ENCODE data around the gene APBA2. TPM values are rescaled to one million over a fixed set of nuclear protein-coding genes. Genes with fewer than 3 reads are reported as not detected.
A peak's percentile ranks its signal among the peaks of the same experiment; 100 is the strongest.
"Not testable (repeated sequence)": the region's sequence is repeated elsewhere in the genome, so short reads cannot be mapped to it uniquely, and the experiment has no call there.

Gene APBA2
- polyA plus RNA-seq, 4 donors, result 0.67 to 3.2 (median 1.8) TPM

DNA sequence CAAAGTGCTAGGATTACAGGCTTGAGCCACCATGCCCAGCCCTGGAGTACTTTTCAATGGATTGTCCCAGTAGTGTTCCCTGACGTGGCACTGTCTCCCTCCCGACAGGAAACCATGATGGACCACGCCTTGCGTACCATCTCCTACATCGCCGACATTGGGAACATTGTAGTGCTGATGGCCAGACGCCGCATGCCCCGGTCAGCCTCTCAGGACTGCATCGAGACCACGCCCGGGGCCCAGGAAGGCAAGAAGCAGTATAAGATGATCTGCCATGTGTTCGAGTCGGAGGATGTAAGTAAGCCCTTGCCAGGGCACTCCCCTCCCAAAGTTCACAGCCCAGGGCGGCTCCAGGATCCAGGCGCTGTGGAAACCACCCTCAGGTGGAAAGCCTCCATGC, 215.7 kb downstream of the APBA2 start:
- Histone ChIP-seq H3K9me3 (ENCODE audit: control insufficient read depth in 2 of 2, insufficient read depth in 1 of 2, low read depth in 1 of 2, low read length in 1 of 2) (no peaks in the 10 kb centered on the region), H3K27me3 (ENCODE audit: control insufficient read depth in 3 of 3, insufficient read depth in 3 of 3, low read length in 3 of 3) (no peaks in the 10 kb centered on the region), H3K4me1 (ENCODE audit: control insufficient read depth in 3 of 3, insufficient read depth in 2 of 3, low read depth in 1 of 3, low read length in 2 of 3) (no peaks in the 10 kb centered on the region), H3K27ac (ENCODE audit: low read depth in 1 of 3, low read length in 2 of 3) (no peak overlapping the region), H3K4me3 (ENCODE audit: low read depth in 1 of 3, low read length in 3 of 3) (no peak overlapping the region), H3K36me3 (ENCODE audit: control insufficient read depth in 3 of 3, insufficient read depth in 2 of 3, low read depth in 1 of 3, low read length in 3 of 3) (peaks cover 0 to 2% (median 0%) of the 10 kb centered on the region in 3 donors)
- WGBS, 3 donors, result 87 to 94% (median 93%) methylated on average over 16 of the region's 16 CpGs
- FAIRE-seq, result no peak
- no peak for DNase-seq

- peak; percentile 44 for DNase-seq
- FAIRE-seq; H3K4me1 ChIP-seq (ENCODE audit: control insufficient read depth in 3 of 3, insufficient read depth in 2 of 3, low read depth in 1 of 3, low read length in 2 of 3); H3K9me3 ChIP-seq (ENCODE audit: control insufficient read depth in 2 of 2, insufficient read depth in 1 of 2, low read depth in 1 of 2, low read length in 1 of 2); H3K27me3 ChIP-seq (ENCODE audit: control insufficient read depth in 3 of 3, insufficient read depth in 3 of 3, low read length in 3 of 3); H3K36me3 ChIP-seq (ENCODE audit: control insufficient read depth in 3 of 3, insufficient read depth in 2 of 3, low read depth in 1 of 3, low read length in 3 of 3); H3K4me3 ChIP-seq (ENCODE audit: low read depth in 1 of 3, low read length in 3 of 3); H3K27ac ChIP-seq (ENCODE audit: low read depth in 1 of 3, low read length in 2 of 3): not testable (repeated sequence)
- WGBS, 3 donors, result 65 to 74% (median 68%) methylated on average over 10 of the region's 10 CpGs
These were observed 216.5 kb downstream of the APBA2 start for GRCh38 chr15:29102173-29102794.

DNA sequence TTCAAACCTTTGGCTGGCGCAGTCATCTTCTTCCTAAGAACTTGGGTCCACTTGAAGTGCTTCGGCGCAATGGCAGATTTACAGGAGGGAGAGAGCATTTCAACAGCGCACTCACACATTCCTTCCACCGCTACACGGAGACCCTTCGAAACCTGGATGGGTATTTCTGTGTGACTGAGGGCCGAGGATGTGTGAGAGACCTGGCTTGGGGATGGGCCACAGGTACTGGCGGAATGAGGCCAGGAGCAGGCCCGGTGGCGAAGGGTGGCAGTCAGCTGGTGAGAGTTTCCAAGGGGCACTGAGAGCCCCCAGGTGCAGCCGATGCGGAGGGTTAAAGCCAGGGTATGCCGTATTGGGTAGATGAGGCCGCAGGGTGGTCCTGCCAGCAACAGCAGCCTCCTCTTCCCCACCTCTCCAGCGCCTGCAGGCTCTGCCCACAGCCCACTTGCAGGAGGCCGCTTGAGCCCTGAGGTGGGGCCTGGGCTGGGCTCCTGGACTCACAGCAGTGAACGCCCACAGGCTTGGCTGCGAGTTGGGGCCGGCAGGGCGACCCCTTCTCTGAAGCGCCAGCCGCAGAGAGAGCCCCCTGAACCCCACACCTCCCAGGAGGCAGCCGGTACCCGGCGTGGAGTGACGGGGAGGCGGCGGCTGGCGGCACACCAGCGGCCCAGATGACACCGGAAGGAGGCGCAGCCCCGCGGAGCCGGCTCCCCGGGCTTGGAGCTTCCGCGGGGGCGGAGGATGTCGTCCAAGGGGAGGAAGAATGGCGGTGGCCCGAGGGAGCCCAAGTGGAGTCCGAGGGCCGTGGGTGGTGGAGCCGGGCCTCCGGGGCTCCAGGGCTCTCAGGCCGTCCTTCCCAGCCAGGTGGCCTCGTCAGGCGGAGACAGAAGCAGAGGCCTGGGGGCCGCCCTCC, 217.4 kb downstream of the APBA2 start:
- Histone ChIP-seq H3K9me3 (ENCODE audit: control insufficient read depth in 2 of 2, insufficient read depth in 1 of 2, low read depth in 1 of 2, low read length in 1 of 2) (no peaks in the 10 kb centered on the region), H3K27ac (ENCODE audit: low read depth in 1 of 3, low read length in 2 of 3) (no peak overlapping the region), H3K36me3 (ENCODE audit: control insufficient read depth in 3 of 3, insufficient read depth in 2 of 3, low read depth in 1 of 3, low read length in 3 of 3) (peaks cover 0 to 2% (median 0%) of the 10 kb centered on the region in 3 donors), H3K4me3 (ENCODE audit: low read depth in 1 of 3, low read length in 3 of 3) (peak overlapping the region in 1 of 3 donors; percentile 13), H3K27me3 (ENCODE audit: control insufficient read depth in 3 of 3, insufficient read depth in 3 of 3, low read length in 3 of 3) (no peaks in the 10 kb centered on the region), H3K4me1 (ENCODE audit: control insufficient read depth in 3 of 3, insufficient read depth in 2 of 3, low read depth in 1 of 3, low read length in 2 of 3) (no peaks in the 10 kb centered on the region)
- 47 to 57% (median 53%) methylated on average over 41 to 51 of the region's 51 CpGs for WGBS, 3 donors
- DNase-seq (no peak), FAIRE-seq (no peak)

- FAIRE-seq (no peak), DNase-seq (peak; percentile 40 to 75)
- H3K4me3 ChIP-seq (ENCODE audit: low read depth in 1 of 3, low read length in 3 of 3), result peak overlapping the region in 1 of 3 donors; percentile 13
These were observed 218.2 kb downstream of the APBA2 start for GRCh38 chr15:29103824-29104565.

GRCh38 chr15:29104566-29104880, 218.7 kb downstream of the APBA2 start:
- WGBS, 3 donors, result 90 to 96% (median 93%) methylated on average over 6 of the region's 6 CpGs
- DNase-seq (no peak), FAIRE-seq (no peak)
- H3K4me1 ChIP-seq (ENCODE audit: control insufficient read depth in 3 of 3, insufficient read depth in 2 of 3, low read depth in 1 of 3, low read length in 2 of 3), result no peaks in the 10 kb centered on the region
- no peak overlapping the region for H3K27ac ChIP-seq (ENCODE audit: low read depth in 1 of 3, low read length in 2 of 3)
- no peaks in the 10 kb centered on the region for H3K9me3 ChIP-seq (ENCODE audit: control insufficient read depth in 2 of 2, insufficient read depth in 1 of 2, low read depth in 1 of 2, low read length in 1 of 2)
- no peak overlapping the region for H3K4me3 ChIP-seq (ENCODE audit: low read depth in 1 of 3, low read length in 3 of 3)
- peaks cover 0 to 2% (median 0%) of the 10 kb centered on the region in 3 donors for H3K36me3 ChIP-seq (ENCODE audit: control insufficient read depth in 3 of 3, insufficient read depth in 2 of 3, low read depth in 1 of 3, low read length in 3 of 3)
- H3K27me3 ChIP-seq (ENCODE audit: control insufficient read depth in 3 of 3, insufficient read depth in 3 of 3, low read length in 3 of 3), result no peaks in the 10 kb centered on the region

More at GRCh38 chr15:29103824-29104565, 218.2 kb downstream of the APBA2 start:
- H3K27me3 ChIP-seq (ENCODE audit: control insufficient read depth in 3 of 3, insufficient read depth in 3 of 3, low read length in 3 of 3), result no peaks in the 10 kb centered on the region
- H3K9me3 ChIP-seq (ENCODE audit: control insufficient read depth in 2 of 2, insufficient read depth in 1 of 2, low read depth in 1 of 2, low read length in 1 of 2), result no peaks in the 10 kb centered on the region
- no peaks in the 10 kb centered on the region for H3K4me1 ChIP-seq (ENCODE audit: control insufficient read depth in 3 of 3, insufficient read depth in 2 of 3, low read depth in 1 of 3, low read length in 2 of 3)
- 22 to 34% (median 33%) methylated on average over 31 to 47 of the region's 47 CpGs for WGBS, 3 donors
- H3K36me3 ChIP-seq (ENCODE audit: control insufficient read depth in 3 of 3, insufficient read depth in 2 of 3, low read depth in 1 of 3, low read length in 3 of 3), result peaks cover 0 to 2% (median 0%) of the 10 kb centered on the region in 3 donors
- no peak overlapping the region for H3K27ac ChIP-seq (ENCODE audit: low read depth in 1 of 3, low read length in 2 of 3)

DNA sequence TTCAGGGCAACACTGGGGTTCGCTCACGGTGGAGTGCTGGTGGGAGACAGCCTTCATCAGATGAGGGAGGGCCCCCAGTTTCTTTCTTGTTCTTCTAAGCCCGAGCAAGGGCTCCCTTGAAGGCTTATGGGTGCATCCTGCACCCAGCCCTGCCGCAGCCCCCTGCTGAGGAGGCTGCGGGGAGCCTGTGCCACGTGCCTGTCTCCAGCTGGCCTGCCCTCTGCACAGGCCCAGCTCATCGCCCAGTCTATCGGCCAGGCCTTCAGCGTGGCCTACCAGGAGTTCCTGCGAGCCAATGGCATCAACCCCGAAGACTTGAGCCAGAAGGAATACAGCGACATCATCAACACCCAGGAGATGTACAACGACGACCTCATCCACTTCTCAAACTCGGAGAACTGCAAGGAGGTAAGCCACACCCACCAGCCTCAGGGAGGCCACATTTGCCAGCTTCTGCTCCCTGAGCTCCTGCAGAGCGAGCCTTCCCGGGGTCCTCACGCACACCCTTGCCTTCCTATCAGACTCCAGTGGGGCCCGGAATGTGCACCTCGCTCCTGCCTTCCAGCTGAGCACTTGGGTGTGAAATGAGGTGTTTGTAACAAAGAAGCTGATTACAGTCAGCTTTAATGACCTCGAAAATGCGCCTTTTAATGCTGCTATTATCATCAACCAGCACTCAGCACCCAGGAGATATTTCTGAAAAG, 219.5 kb downstream of the APBA2 start:
- DNase-seq (no peak), FAIRE-seq (no peak)
- Histone ChIP-seq H3K4me3 (ENCODE audit: low read depth in 1 of 3, low read length in 3 of 3) (no peak overlapping the region), H3K36me3 (ENCODE audit: control insufficient read depth in 3 of 3, insufficient read depth in 2 of 3, low read depth in 1 of 3, low read length in 3 of 3) (peaks cover 0 to 2% (median 0%) of the 10 kb centered on the region in 3 donors), H3K4me1 (ENCODE audit: control insufficient read depth in 3 of 3, insufficient read depth in 2 of 3, low read depth in 1 of 3, low read length in 2 of 3) (no peaks in the 10 kb centered on the region), H3K27me3 (ENCODE audit: control insufficient read depth in 3 of 3, insufficient read depth in 3 of 3, low read length in 3 of 3) (no peaks in the 10 kb centered on the region), H3K27ac (ENCODE audit: low read depth in 1 of 3, low read length in 2 of 3) (no peak overlapping the region), H3K9me3 (ENCODE audit: control insufficient read depth in 2 of 2, insufficient read depth in 1 of 2, low read depth in 1 of 2, low read length in 1 of 2) (no peaks in the 10 kb centered on the region)
- WGBS, 3 donors, result 73 to 86% (median 79%) methylated on average over 21 to 22 of the region's 22 CpGs

GRCh38 chr15:29106116-29106515, 220.3 kb downstream of the APBA2 start:
- FAIRE-seq (no peak), DNase-seq (no peak)
- 67 to 88% (median 84%) methylated on average over 4 of the region's 4 CpGs for WGBS, 3 donors

More at GRCh38 chr15:29106116-29106515, 220.3 kb downstream of the APBA2 start:
- no peaks in the 10 kb centered on the region for H3K27me3 ChIP-seq (ENCODE audit: control insufficient read depth in 3 of 3, insufficient read depth in 3 of 3, low read length in 3 of 3)
- H3K36me3 ChIP-seq (ENCODE audit: control insufficient read depth in 3 of 3, insufficient read depth in 2 of 3, low read depth in 1 of 3, low read length in 3 of 3), result peaks cover 0 to 2% (median 0%) of the 10 kb centered on the region in 3 donors
- H3K9me3 ChIP-seq (ENCODE audit: control insufficient read depth in 2 of 2, insufficient read depth in 1 of 2, low read depth in 1 of 2, low read length in 1 of 2), result no peaks in the 10 kb centered on the region
- no peaks in the 10 kb centered on the region for H3K4me1 ChIP-seq (ENCODE audit: control insufficient read depth in 3 of 3, insufficient read depth in 2 of 3, low read depth in 1 of 3, low read length in 2 of 3)
- no peak overlapping the region for H3K27ac ChIP-seq (ENCODE audit: low read depth in 1 of 3, low read length in 2 of 3)
- no peak overlapping the region for H3K4me3 ChIP-seq (ENCODE audit: low read depth in 1 of 3, low read length in 3 of 3)

Data from small intestine (tissue), 7 donors.